SK-N-SH (cell line): Measurements from ENCODE around the gene ZP2. TPM values are rescaled to one million over a fixed set of nuclear protein-coding genes. Genes with fewer than 3 reads are reported as not detected.
"Not testable (repeated sequence)": the region's sequence is repeated elsewhere in the genome, so short reads cannot be mapped to it uniquely, and the experiment has no call there.

Experiments used
- CTCF ChIA-PET: fragments of 300-600, 350-600 bp; formaldehyde crosslinking; extraction: SDS; loops from one replicate; lab custom pipeline; 2021; lab: Yijun Ruan, JAX
- POLR2A ChIA-PET: fragments of 350-600 bp; sonication (Branson Sonifier 250); formaldehyde crosslinking; extraction: SDS; loops from one replicate; lab custom pipeline; 2020; ENCODE audit warnings: antibody characterized with exemption, inconsistent platforms; lab: Yijun Ruan, JAX
- DNase-seq: peaks from one replicate; pipeline ENCODE4 v3.0.0; 2012
- H2AFZ ChIP-seq: fragments of 200-600 bp; sonication (generic); 2 replicates; pipeline ENCODE4 v1.8.1; 2016; ENCODE audit warnings: antibody characterized with exemption, mild to moderate bottlenecking, low read depth
- H3F3A ChIP-seq: fragments of 200-600 bp; sonication (generic); replicated peaks from 2 replicates; pipeline ENCODE3; 2016; ENCODE audit warnings: antibody characterized with exemption, mild to moderate bottlenecking; ENCODE audit not compliant: insufficient read depth
- H3K27ac ChIP-seq, 2 experiments: fragments of 200-500 bp in 1 of 2; fragments of 200-600 bp in 1 of 2; sonication (Bioruptor generic) in 1 of 2; sonication (generic), shearing (Covaris generic) in 1 of 2; 2 replicates each; pipeline versions ENCODE4 v1.5.1 to v1.6.1; 2014 to 2016; ENCODE audit warnings: low read depth in 2 of 2, inconsistent platforms in 1 of 2, low read length in 1 of 2, mild to moderate bottlenecking in 1 of 2, mixed read lengths in 1 of 2
- H3K27me3 ChIP-seq: fragments of 200-600 bp; sonication (generic), shearing (Covaris generic); 2 replicates; pipeline ENCODE4 v1.6.1; 2016; ENCODE audit warnings: mixed run types; ENCODE audit not compliant: insufficient read depth
- H3K36me3 ChIP-seq, 2 experiments: fragments of 200-500 bp in 1 of 2; fragments of 200-600 bp in 1 of 2; sonication (Bioruptor generic) in 1 of 2; sonication (generic) in 1 of 2; replicated peaks in 1 of 2; 2 replicates each; pipeline versions ENCODE3 to v1.5.1; 2014 to 2016; ENCODE audit warnings: low read length in 1 of 2, mild to moderate bottlenecking in 1 of 2; ENCODE audit not compliant: insufficient read depth in 2 of 2, control insufficient read depth in 1 of 2
- H3K4me1 ChIP-seq, 2 experiments: fragments of 200-500 bp in 1 of 2; fragments of 200-600 bp in 1 of 2; sonication (Bioruptor generic) in 1 of 2; sonication (generic), shearing (Covaris generic) in 1 of 2; 2 replicates each; pipeline versions ENCODE4 v1.5.1 to v1.6.1; 2014 to 2016; ENCODE audit warnings: low read depth in 1 of 2, low read length in 1 of 2, mixed run types in 1 of 2; ENCODE audit not compliant: insufficient read depth in 2 of 2, control insufficient read depth in 1 of 2
- H3K4me2 ChIP-seq: fragments of 200-600 bp; sonication (generic), shearing (Covaris generic); 2 replicates; pipeline ENCODE4 v1.6.1; 2017; ENCODE audit warnings: mixed run types
- H3K4me3 ChIP-seq, 2 experiments: fragments of 200-500 bp in 1 of 2; fragments of 200-600 bp in 1 of 2; sonication (Bioruptor generic) in 1 of 2; sonication (generic), shearing (Covaris generic) in 1 of 2; 2 replicates each; pipeline versions ENCODE4 v1.5.1 to v1.8.1; 2014 to 2016; ENCODE audit warnings: low read depth in 2 of 2, inconsistent platforms in 1 of 2, low read length in 1 of 2, mild to moderate bottlenecking in 1 of 2, mixed read lengths in 1 of 2, moderate library complexity in 1 of 2
- H3K79me2 ChIP-seq: fragments of 200-600 bp; sonication (generic); 2 replicates; pipeline ENCODE4 v1.8.1; 2017; ENCODE audit warnings: mild to moderate bottlenecking; ENCODE audit not compliant: insufficient read depth
- H3K9ac ChIP-seq: fragments of 200-600 bp; sonication (generic); 2 replicates; pipeline ENCODE4 v1.6.1; 2017; ENCODE audit warnings: mixed run types
- H3K9me2 ChIP-seq: fragments of 200-600 bp; sonication (generic); 2 replicates; pipeline ENCODE4 v1.6.1; 2017; ENCODE audit warnings: mixed run types
- H3K9me3 ChIP-seq: fragments of 200-600 bp; sonication (generic); 2 replicates; pipeline ENCODE4 v1.6.1; 2017; ENCODE audit warnings: mixed run types, mild to moderate bottlenecking, moderate library complexity
- H4K20me1 ChIP-seq: fragments of 200-600 bp; sonication (generic); 2 replicates; pipeline ENCODE4 v1.6.1; 2017; ENCODE audit warnings: mild to moderate bottlenecking, mixed run types; ENCODE audit not compliant: insufficient read depth
- CHD2 ChIP-seq: fragments of 150-350 bp; IDR thresholded peaks from 2 replicates; pipeline ENCODE4 v1.6.1; 2018; ENCODE audit warnings: low read length; ENCODE audit not compliant: partially characterized antibody
- ELF1 ChIP-seq: IDR thresholded peaks from 2 replicates; pipeline ENCODE4 v1.4.0; 2012
- EP300 ChIP-seq, 2 experiments: IDR thresholded peaks; 2 replicates each; pipeline versions ENCODE4 v1.4.0 to v1.6.1; 2012; ENCODE audit warnings: borderline replicate concordance in 1 of 2, low read depth in 1 of 2, low read length in 1 of 2
- GABPA ChIP-seq: IDR thresholded peaks from 2 replicates; pipeline ENCODE4 v1.4.0; 2012; ENCODE audit warnings: low read depth, mild to moderate bottlenecking
- GATA2 ChIP-seq: sonication (generic); formaldehyde crosslinking; IDR thresholded peaks from 2 replicates; pipeline ENCODE4 v1.5.0; 2020; ENCODE audit warnings: mild to moderate bottlenecking, missing genetic modification reagents
- MEF2A ChIP-seq: IDR thresholded peaks from 2 replicates; pipeline ENCODE4 v1.4.0; 2012; ENCODE audit warnings: low read depth, borderline replicate concordance
- NFIC ChIP-seq: IDR thresholded peaks from 2 replicates; pipeline ENCODE4 v1.4.0; 2012; ENCODE audit warnings: borderline replicate concordance
- PBX3 ChIP-seq: IDR thresholded peaks from 2 replicates; pipeline ENCODE4; 2012
- RAD21 ChIP-seq: IDR thresholded peaks from 2 replicates; pipeline ENCODE4 v1.6.1; 2012; ENCODE audit warnings: mild to moderate bottlenecking, low read length
- RXRA ChIP-seq: IDR thresholded peaks from 2 replicates; pipeline ENCODE4 v1.4.0; 2012; ENCODE audit warnings: low read depth, mild to moderate bottlenecking, borderline replicate concordance
- TAF1 ChIP-seq: IDR thresholded peaks from 2 replicates; pipeline ENCODE4 v1.6.1; 2012; ENCODE audit warnings: low read depth, mild to moderate bottlenecking, low read length, moderate library complexity, borderline replicate concordance
- TCF12 ChIP-seq: IDR thresholded peaks from 2 replicates; pipeline ENCODE4 v1.4.0; 2012
- TEAD4 ChIP-seq: IDR thresholded peaks from 2 replicates; pipeline ENCODE4 v1.4.0; 2012; ENCODE audit warnings: mild to moderate bottlenecking, borderline replicate concordance; ENCODE audit not compliant: insufficient read depth
- USF2 ChIP-seq: fragments of 150-350 bp; IDR thresholded peaks from 2 replicates; pipeline ENCODE4 v1.6.1; 2017; ENCODE audit warnings: antibody characterized with exemption, low read length, low read depth, borderline replicate concordance
- WGBS: methylation state at CpG from one replicate; pipeline ENCODE4 v1.1.6; 2017; ENCODE audit warnings: low lambda C conversion rate; 5-methylcytosine and 5-hydroxymethylcytosine counted together
- polyA plus RNA-seq, 3 experiments: library from polyadenylated mRNA; depleted of rRNA; stranded (reverse); fragments of >200 nt; gene quantifications; 2 replicates each; pipeline ENCODE4 v1.2.3, GENCODE V29; 2012

The ZP2 gene
- polyA plus RNA-seq, 1 of the 3 experiments (the other 2 are of a cell fraction): not detected

GRCh38 chr16:21250072-21250923 is 38.9 kb upstream of the ZP2 start:
- no peak overlapping the region for H2AFZ ChIP-seq
- H3K27me3 ChIP-seq: no peaks in the 10 kb centered on the region; the same call in 1 of the 2 replicates
- no peaks in the 10 kb centered on the region for H4K20me1 ChIP-seq
- H3F3A ChIP-seq: no peaks in the 10 kb centered on the region
- no peak overlapping the region for H3K4me3 ChIP-seq
- no peaks in the 10 kb centered on the region for H3K4me1 ChIP-seq
- no peaks in the 10 kb centered on the region for H3K9me2 ChIP-seq
- H3K36me3 ChIP-seq: no peaks in the 10 kb centered on the region
- TF ChIP-seq TEAD4: no peak
- no peak for TF ChIP-seq TAF1
- no peak for TF ChIP-seq PBX3
- no peak for TF ChIP-seq USF2
- no peak for TF ChIP-seq RXRA
- no peak for TF ChIP-seq TCF12
- no peak for TF ChIP-seq EP300 (IDR thresholded peaks at IDR 0.05; ENCODE audit: borderline replicate concordance in 1 of 2, low read depth in 1 of 2, low read length in 1 of 2)
- TF ChIP-seq ELF1: no peak
- TF ChIP-seq GABPA: no peak
- no peak for TF ChIP-seq CHD2
- TF ChIP-seq NFIC: no peak
- TF ChIP-seq MEF2A: no peak
- TF ChIP-seq GATA2 (CRISPR knock-in tag): no peak
- TF ChIP-seq RAD21: no peak
- H3K27ac ChIP-seq: no peak overlapping the region
- WGBS: 42% methylated on average over 15 of the region's 15 CpGs
- no peak overlapping the region for H3K9ac ChIP-seq
- DNase-seq: no peak
- no peak overlapping the region for H3K4me2 ChIP-seq
- ChIA-PET POLR2A (no interaction called here), CTCF (interaction anchor here (1.0 kb wide), 1 partner anchor 28 kb away, joined by 3 read pairs; the partner anchor contains the start of gene CRYM)
- no peaks in the 10 kb centered on the region for H3K79me2 ChIP-seq
- no peaks in the 10 kb centered on the region for H3K9me3 ChIP-seq

- POLR2A ChIA-PET, H4K20me1 ChIP-seq, H3K9me3 ChIP-seq, H3K79me2 ChIP-seq, CTCF ChIA-PET, H3K9ac ChIP-seq, H3K4me1 ChIP-seq, H3K36me3 ChIP-seq, H2AFZ ChIP-seq, H3K27ac ChIP-seq, DNase-seq, H3K9me2 ChIP-seq, H3K4me3 ChIP-seq, H3K4me2 ChIP-seq, H3K27me3 ChIP-seq, H3F3A ChIP-seq: not testable (repeated sequence)
- 41% methylated on average over 4 of the region's 4 CpGs for WGBS
Observed at GRCh38 chr16:21248179-21248578, 36.8 kb upstream of the ZP2 start.
